Naive thymus-derived CD8-positive, alpha-beta T cell (primary cell): Measurements from ENCODE around the gene MTAP. TPM values are rescaled to one million over a fixed set of nuclear protein-coding genes. Genes with fewer than 3 reads are reported as not detected.
A peak's percentile ranks its signal among the peaks of the same experiment; 100 is the strongest.

Source experiments
- ATAC-seq, 2 donors: fragments of 150-1000 bp; cut with Tn5 transposase in 1 of 2; sonication (Bioruptor Pico), chemical (Tn5 transposase) in 1 of 2; 1 replicate in 1 of 2; 2 replicates in 1 of 2; pipeline ENCODE4 v1.10.0; 2021; ENCODE audit warnings: mild to moderate bottlenecking in 2 of 2, moderate library complexity in 2 of 2
- POLR2A ChIA-PET: fragments of 350-600 bp; sonication (Branson Sonifier 250); formaldehyde crosslinking; loops from one replicate; lab custom pipeline; 2021; ENCODE audit warnings: antibody characterized with exemption; lab: Charles Lee
- DNase-seq, 10 donors: peaks; one replicate each; pipeline versions ENCODE4 v3.0.0 to v3.0.0-alpha.2; 2020 to 2022
- H3K27ac Mint-ChIP-seq, 10 donors: one replicate each; pipeline ENCODE4 v1.8.0; 2020 to 2022; ENCODE audit warnings: mild to moderate bottlenecking in 10 of 10, mixed read lengths in 10 of 10, moderate library complexity in 4 of 10, inconsistent platforms in 1 of 10
- H3K27me3 Mint-ChIP-seq, 5 donors: one replicate each; pipeline ENCODE4 v1.8.0; 2021 to 2022; ENCODE audit warnings: mixed read lengths in 5 of 5
- H3K36me3 Mint-ChIP-seq, 3 donors: one replicate each; pipeline ENCODE4 v1.8.0; 2020 to 2022; ENCODE audit warnings: mixed read lengths in 3 of 3, mild to moderate bottlenecking in 2 of 3, inconsistent platforms in 1 of 3
- H3K4me1 Mint-ChIP-seq, 4 donors: one replicate each; pipeline ENCODE4 v1.8.0; 2021 to 2022; ENCODE audit warnings: mixed read lengths in 4 of 4
- H3K4me3 Mint-ChIP-seq, 10 donors: one replicate each; pipeline ENCODE4 v1.8.0; 2020 to 2022; ENCODE audit warnings: mild to moderate bottlenecking in 10 of 10, mixed read lengths in 10 of 10, moderate library complexity in 6 of 10, inconsistent platforms in 1 of 10
- H3K9me3 Mint-ChIP-seq, 9 donors: one replicate each; pipeline ENCODE4 v1.8.0; 2020 to 2022; ENCODE audit warnings: mixed read lengths in 9 of 9, mild to moderate bottlenecking in 3 of 9, inconsistent platforms in 1 of 9, moderate library complexity in 1 of 9
- polyA plus RNA-seq, 3 donors: library from polyadenylated mRNA; unstranded; fragments of 300-500 nt; fragmentation: Illumina TruSeq; gene quantifications; one replicate each; pipeline ENCODE4 v1.2.3, GENCODE V29; 2021
- total RNA-seq, 8 experiments: library from RNA in 2 of 8; stranded (reverse) in 2 of 8; gene quantifications; one replicate each; pipeline ENCODE4 v1.2.3 and lab custom pipeline; 2021 to 2026

The MTAP gene
- total and polyA plus RNA-seq, 5 experiments from 2014 or later: 11.2 to 46.0 (median 20.2) TPM

- Mint-ChIP-seq H3K36me3 (peaks cover 0 to 50% (median 2%) of the 10 kb centered on the region in 3 donors), H3K4me3 (no peak overlapping the region), H3K27me3 (no peaks in the 10 kb centered on the region), H3K27ac (peak overlapping the region in 2 of 10 donors; percentile 8 to 27), H3K4me1 (peaks cover 25 to 44% (median 32%) of the 10 kb centered on the region in 4 donors), H3K9me3 (no peaks in the 10 kb centered on the region)
- DNase-seq (no peak), ATAC-seq (no peak)
- POLR2A ChIA-PET: no interaction called here
Measured at GRCh38 chr9:21810388-21810787, 8.0 kb downstream of the MTAP start.

GRCh38 chr9:21810881-21811280 lies 8.4 kb downstream of the MTAP start:
- Mint-ChIP-seq H3K9me3 (no peaks in the 10 kb centered on the region), H3K4me3 (no peak overlapping the region), H3K4me1 (peaks cover 21 to 39% (median 27%) of the 10 kb centered on the region in 4 donors), H3K36me3 (peaks cover 0 to 55% (median 3%) of the 10 kb centered on the region in 3 donors), H3K27me3 (no peaks in the 10 kb centered on the region), H3K27ac (peak overlapping the region in 2 of 10 donors; percentile 8 to 49)
- POLR2A ChIA-PET: interaction anchor here (1.4 kb wide), 1 partner anchor 198 kb away, joined by 3 read pairs; no protein-coding TSS in a partner anchor
- DNase-seq (no peak), ATAC-seq (no peak)

DNA sequence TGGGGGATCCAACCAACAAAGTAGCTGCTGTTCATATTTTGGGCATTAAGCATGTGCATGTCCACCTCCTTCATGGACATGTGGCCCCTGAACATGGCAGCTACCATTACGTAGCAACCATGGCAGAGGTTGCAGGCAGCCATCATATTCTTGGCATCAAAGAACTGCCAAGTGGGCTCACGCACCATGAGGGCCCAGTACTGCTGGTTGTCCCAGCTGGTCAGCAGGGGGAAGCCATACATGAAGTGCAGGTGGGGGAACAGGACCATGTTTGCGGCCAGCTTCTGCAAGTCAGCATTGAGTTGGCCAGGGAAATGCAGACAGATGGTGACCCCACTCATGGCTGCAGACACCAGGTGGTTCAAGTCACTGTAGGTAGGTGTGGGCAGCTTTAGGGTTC lies 9.5 kb downstream of the MTAP start:
- peaks cover 17 to 30% (median 21%) of the 10 kb centered on the region in 4 donors for H3K4me1 Mint-ChIP-seq
- H3K27me3 Mint-ChIP-seq: no peaks in the 10 kb centered on the region
- ATAC-seq (no peak), DNase-seq (no peak)
- no peak overlapping the region for H3K4me3 Mint-ChIP-seq
- H3K9me3 Mint-ChIP-seq: no peaks in the 10 kb centered on the region
- H3K27ac Mint-ChIP-seq: peak overlapping the region in 4 of 10 donors; percentile 46 to 70 (median 60)
- POLR2A ChIA-PET: interaction anchor here (0.6 to 1.4 kb wide), 2 partner anchors 9 to 197 kb away, joined by 3 read pairs; partner anchors contain the start of gene MTAP
- peaks cover 0 to 60% (median 8%) of the 10 kb centered on the region in 3 donors for H3K36me3 Mint-ChIP-seq

DNA sequence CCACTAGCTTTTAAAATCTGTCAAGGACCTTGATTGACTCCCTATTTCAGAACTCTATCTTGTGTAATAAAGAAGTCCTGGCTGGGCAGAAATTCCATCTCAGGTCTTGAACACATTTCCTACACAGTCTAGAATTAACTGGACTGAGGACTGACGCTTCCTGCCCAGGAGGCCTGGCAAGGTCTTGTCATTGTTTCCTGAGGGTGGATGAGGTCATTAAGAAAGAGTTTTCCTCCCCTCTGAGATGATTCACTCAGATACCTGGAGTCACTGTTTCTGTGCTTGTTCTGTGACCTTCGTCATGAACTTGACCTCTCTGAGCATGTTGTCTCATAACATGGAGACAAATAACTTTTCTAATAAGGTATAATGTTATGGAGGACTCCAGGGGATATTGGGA lies 10.0 kb downstream of the MTAP start:
- Mint-ChIP-seq H3K4me1 (peaks cover 19 to 27% (median 21%) of the 10 kb centered on the region in 4 donors), H3K36me3 (peaks cover 0 to 63% (median 8%) of the 10 kb centered on the region in 3 donors), H3K4me3 (no peak overlapping the region), H3K9me3 (no peaks in the 10 kb centered on the region), H3K27ac (peak overlapping the region in 1 of 10 donors; percentile 49), H3K27me3 (no peaks in the 10 kb centered on the region)
- ATAC-seq: no peak
- DNase-seq: no peak
- POLR2A ChIA-PET: interaction anchor here (1.4 kb wide), 1 partner anchor 196 kb away, joined by 3 read pairs; no protein-coding TSS in a partner anchor

DNA sequence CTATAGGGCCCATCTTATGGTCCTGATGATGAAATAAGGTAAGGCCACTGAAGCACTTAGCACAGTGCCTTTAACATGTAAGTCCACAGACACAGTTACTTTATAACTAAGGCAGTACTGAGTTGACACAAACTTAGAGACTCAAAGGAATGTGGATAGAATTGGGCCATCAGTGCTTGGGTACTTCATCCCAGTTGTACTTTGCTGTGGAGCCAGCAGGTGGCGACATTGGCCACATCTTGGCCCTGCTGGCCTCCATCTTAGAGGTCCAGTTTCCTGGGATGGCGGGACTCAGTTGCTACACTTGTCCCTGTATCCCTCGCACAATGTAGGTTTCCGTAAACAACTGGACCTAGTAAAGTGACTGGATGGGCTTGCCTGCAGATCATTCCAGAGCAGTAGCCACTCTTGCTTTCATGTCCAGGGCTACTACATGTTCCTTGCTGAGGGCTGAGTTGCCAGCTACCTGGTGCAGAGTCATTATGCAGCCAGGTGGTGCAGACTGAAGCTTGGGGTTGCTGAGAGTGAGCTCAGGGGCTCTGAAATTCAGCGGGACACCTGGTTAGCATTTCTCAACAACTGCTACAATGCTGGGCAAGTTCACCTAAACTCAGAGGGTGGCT lies 10.6 kb downstream of the MTAP start:
- Mint-ChIP-seq H3K36me3 (peaks cover 0 to 65% (median 12%) of the 10 kb centered on the region in 3 donors), H3K9me3 (no peaks in the 10 kb centered on the region), H3K4me1 (peaks cover 17 to 26% (median 21%) of the 10 kb centered on the region in 4 donors), H3K27me3 (no peaks in the 10 kb centered on the region), H3K27ac (peak overlapping the region in 5 of 10 donors; percentile 9 to 49 (median 47)), H3K4me3 (no peak overlapping the region)
- ATAC-seq (peak; percentile 66 to 79), DNase-seq (peak; percentile 8 to 74 (median 50))
- POLR2A ChIA-PET: interaction anchor here (0.6 kb wide), 1 partner anchor 137 kb away, joined by 4 read pairs; no protein-coding TSS in a partner anchor

DNA sequence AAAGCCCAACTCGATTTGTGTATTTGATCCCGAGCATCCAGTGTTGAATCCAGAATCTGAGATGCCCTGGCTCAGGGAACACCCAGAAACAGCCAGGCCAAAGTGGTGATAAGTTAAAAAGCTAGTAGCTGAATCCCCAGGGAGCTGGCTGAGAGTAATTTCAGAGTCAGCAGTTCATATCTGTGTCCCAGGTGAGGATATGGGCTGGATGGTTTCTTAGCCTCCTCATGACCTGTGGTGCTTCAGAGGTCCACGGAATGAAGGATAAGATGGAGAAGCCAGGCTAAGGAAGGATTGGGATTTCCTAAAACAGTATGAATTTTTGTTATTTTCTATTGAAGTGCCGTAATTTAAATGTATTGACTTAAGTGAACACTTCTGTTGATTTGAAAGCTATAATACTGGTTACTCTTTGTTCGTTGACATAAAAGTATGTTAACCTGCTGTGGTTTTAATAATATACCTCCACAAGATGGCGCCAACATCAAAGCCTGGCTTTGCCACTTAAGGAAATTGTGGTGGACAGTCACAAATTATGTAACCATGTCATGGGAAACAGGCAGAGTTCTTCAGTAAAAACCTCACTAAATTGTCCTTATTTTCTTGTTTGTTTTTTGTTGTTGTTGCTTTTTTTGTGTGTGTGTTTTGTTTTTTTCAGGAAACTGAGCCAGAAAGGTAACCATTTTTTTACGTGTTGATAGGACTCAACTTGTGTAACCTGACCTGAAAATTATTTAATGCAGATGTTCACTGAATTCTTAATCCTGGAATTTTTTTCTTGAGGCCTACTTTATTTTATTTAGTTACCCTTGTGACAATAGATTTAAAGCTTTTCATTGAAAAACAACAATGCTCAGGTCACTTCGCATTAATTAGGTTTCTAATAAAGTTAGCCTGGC lies 11.4 kb downstream of the MTAP start:
- Mint-ChIP-seq H3K9me3 (no peaks in the 10 kb centered on the region), H3K4me3 (peak overlapping the region in 2 of 10 donors; percentile 4 to 38), H3K27me3 (no peaks in the 10 kb centered on the region), H3K4me1 (peaks cover 17 to 27% (median 20%) of the 10 kb centered on the region in 4 donors), H3K36me3 (peaks cover 3 to 66% (median 20%) of the 10 kb centered on the region in 3 donors), H3K27ac (peak overlapping the region in 7 of 10 donors; percentile 14 to 74 (median 47))
- DNase-seq: peak in 9 of 10 donors; percentile 31 to 77 (median 61)
- POLR2A ChIA-PET: interaction anchor here (0.6 to 1.0 kb wide), 3 partner anchors 136 to 224 kb away, joined by 3 to 4 read pairs (median 3); no protein-coding TSS in a partner anchor
- peak; percentile 68 to 72 for ATAC-seq

DNA sequence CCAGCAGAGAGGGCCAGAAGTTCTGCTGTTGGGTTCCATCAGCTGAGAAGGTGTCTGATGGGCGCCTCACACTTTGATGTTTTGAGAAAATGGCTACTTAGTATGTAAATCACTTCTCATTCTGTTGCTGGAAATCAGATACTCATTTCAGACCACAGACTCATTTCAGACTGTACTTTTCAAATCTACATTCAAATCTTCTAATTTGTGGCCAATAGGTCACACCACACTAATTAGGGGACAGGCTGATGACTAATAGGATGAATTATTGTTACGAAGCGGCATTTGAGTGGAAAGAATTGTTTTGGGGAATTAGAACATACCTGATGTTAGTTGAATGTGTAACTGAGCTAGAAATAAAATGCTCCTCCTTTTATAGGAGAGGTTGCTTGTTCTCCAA lies 13.2 kb downstream of the MTAP start:
- Mint-ChIP-seq H3K9me3 (peaks cover 0 to 3% (median 0%) of the 10 kb centered on the region in 9 donors), H3K4me3 (no peak overlapping the region), H3K27me3 (no peaks in the 10 kb centered on the region), H3K4me1 (peaks cover 17 to 37% (median 22%) of the 10 kb centered on the region in 4 donors), H3K27ac (peak overlapping the region in 1 of 10 donors; percentile 11), H3K36me3 (peaks cover 5 to 69% (median 31%) of the 10 kb centered on the region in 3 donors)
- ATAC-seq (no peak), DNase-seq (no peak)
- POLR2A ChIA-PET: no interaction called here

GRCh38 chr9:21817176-21817575 lies 14.7 kb downstream of the MTAP start:
- Mint-ChIP-seq H3K4me1 (peaks cover 23 to 43% (median 27%) of the 10 kb centered on the region in 4 donors), H3K9me3 (peaks cover 0 to 3% (median 0%) of the 10 kb centered on the region in 9 donors), H3K4me3 (no peak overlapping the region), H3K36me3 (peaks cover 7 to 76% (median 43%) of the 10 kb centered on the region in 3 donors), H3K27me3 (no peaks in the 10 kb centered on the region), H3K27ac (no peak overlapping the region)
- DNase-seq (no peak), ATAC-seq (no peak)
- POLR2A ChIA-PET: interaction anchor here (0.8 kb wide), 1 partner anchor 9 kb away, joined by 3 read pairs; no protein-coding TSS in a partner anchor

GRCh38 chr9:21825637-21826036 lies 23.2 kb downstream of the MTAP start:
- peaks cover 24 to 53% (median 33%) of the 10 kb centered on the region in 4 donors for H3K4me1 Mint-ChIP-seq
- no peak for ATAC-seq
- peak overlapping the region in 1 of 10 donors; percentile 77 for H3K27ac Mint-ChIP-seq
- no peak overlapping the region for H3K4me3 Mint-ChIP-seq
- no peaks in the 10 kb centered on the region for H3K27me3 Mint-ChIP-seq
- POLR2A ChIA-PET: no interaction called here
- peaks cover 0 to 11% (median 0%) of the 10 kb centered on the region in 9 donors for H3K9me3 Mint-ChIP-seq
- H3K36me3 Mint-ChIP-seq: peaks cover 31 to 98% (median 67%) of the 10 kb centered on the region in 3 donors
- no peak for DNase-seq

GRCh38 chr9:21828853-21829410 lies 26.5 kb downstream of the MTAP start:
- peaks cover 21 to 41% (median 30%) of the 10 kb centered on the region in 4 donors for H3K4me1 Mint-ChIP-seq
- H3K9me3 Mint-ChIP-seq: peaks cover 0 to 5% (median 0%) of the 10 kb centered on the region in 9 donors
- ATAC-seq (no peak), DNase-seq (no peak)
- no peak overlapping the region for H3K27ac Mint-ChIP-seq
- no peak overlapping the region for H3K4me3 Mint-ChIP-seq
- H3K27me3 Mint-ChIP-seq: no peaks in the 10 kb centered on the region
- H3K36me3 Mint-ChIP-seq: peaks cover 40 to 94% (median 66%) of the 10 kb centered on the region in 3 donors
- POLR2A ChIA-PET: interaction anchor here (0.6 kb wide), 1 partner anchor 16 kb away, joined by 3 read pairs; no protein-coding TSS in a partner anchor

DNA sequence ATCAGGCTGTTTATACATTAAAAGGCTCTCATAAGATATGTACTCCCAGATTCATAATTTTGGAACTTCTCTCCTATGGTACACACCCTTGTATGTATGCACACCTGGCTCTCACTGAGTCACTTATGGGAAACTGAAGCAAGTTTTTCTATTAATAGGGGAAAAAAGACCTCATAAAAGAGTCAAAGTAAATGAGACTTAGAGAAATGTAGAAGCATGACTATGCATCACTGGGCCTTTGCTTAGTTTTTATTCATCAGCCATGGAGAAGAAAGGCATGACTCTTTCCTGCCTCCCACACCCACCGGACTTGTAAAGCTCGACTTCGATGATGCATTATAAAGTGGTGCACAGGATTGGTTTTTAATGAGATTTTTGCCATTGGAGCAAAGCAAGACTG lies 28.2 kb downstream of the MTAP start:
- peaks cover 13 to 35% (median 24%) of the 10 kb centered on the region in 4 donors for H3K4me1 Mint-ChIP-seq
- POLR2A ChIA-PET: no interaction called here
- no peaks in the 10 kb centered on the region for H3K9me3 Mint-ChIP-seq
- H3K27ac Mint-ChIP-seq: no peak overlapping the region
- H3K4me3 Mint-ChIP-seq: no peak overlapping the region
- ATAC-seq: no peak
- H3K27me3 Mint-ChIP-seq: no peaks in the 10 kb centered on the region
- no peak for DNase-seq
- peaks cover 36 to 88% (median 63%) of the 10 kb centered on the region in 3 donors for H3K36me3 Mint-ChIP-seq
